ENCODE results near the gene CCDC122. TPM values are rescaled to one million over a fixed set of nuclear protein-coding genes. Genes with fewer than 3 reads are reported as not detected.

CCDC122 gene
- total RNA-seq, 1 donor from 2014 or later: 12.4 TPM

GRCh38 chr13:43805681-43806128 lies 73.8 kb downstream of the CCDC122 start:
- H3K9me3 Mint-ChIP-seq (ENCODE audit: unreplicated experiment): no peaks in the 10 kb centered on the region

GRCh38 chr13:43805071-43805468 lies 74.5 kb downstream of the CCDC122 start:
- Mint-ChIP-seq H3K27ac (ENCODE audit: unreplicated experiment) (peak overlapping the region; percentile 86), H3K27me3 (ENCODE audit: unreplicated experiment) (no peaks in the 10 kb centered on the region), H3K9me3 (ENCODE audit: unreplicated experiment) (no peaks in the 10 kb centered on the region), H3K4me1 (ENCODE audit: unreplicated experiment) (peaks cover 19% of the 10 kb centered on the region), H3K4me3 (ENCODE audit: unreplicated experiment) (peak overlapping the region; percentile 35), H3K36me3 (ENCODE audit: unreplicated experiment) (no peaks in the 10 kb centered on the region)
- TF ChIP-seq CTCF (IDR thresholded peaks at IDR 0.05): no peak
- no peak for DNase-seq (ENCODE audit: extremely low spot score, unreplicated experiment)

More at GRCh38 chr13:43805681-43806128, 73.8 kb downstream of the CCDC122 start:
- Mint-ChIP-seq H3K4me3 (ENCODE audit: unreplicated experiment) (no peak overlapping the region), H3K27ac (ENCODE audit: unreplicated experiment) (no peak overlapping the region), H3K4me1 (ENCODE audit: unreplicated experiment) (peaks cover 19% of the 10 kb centered on the region), H3K27me3 (ENCODE audit: unreplicated experiment) (no peaks in the 10 kb centered on the region), H3K36me3 (ENCODE audit: unreplicated experiment) (no peaks in the 10 kb centered on the region)
- TF ChIP-seq CTCF (IDR thresholded peaks at IDR 0.05): no peak
- DNase-seq (ENCODE audit: extremely low spot score, unreplicated experiment): no peak

- Mint-ChIP-seq H3K27ac (ENCODE audit: unreplicated experiment) (peak overlapping the region; percentile 86), H3K27me3 (ENCODE audit: unreplicated experiment) (no peaks in the 10 kb centered on the region), H3K36me3 (ENCODE audit: unreplicated experiment) (no peaks in the 10 kb centered on the region), H3K4me1 (ENCODE audit: unreplicated experiment) (peaks cover 19% of the 10 kb centered on the region), H3K4me3 (ENCODE audit: unreplicated experiment) (peak overlapping the region; percentile 35), H3K9me3 (ENCODE audit: unreplicated experiment) (no peaks in the 10 kb centered on the region)
- TF ChIP-seq CTCF (IDR thresholded peaks at IDR 0.05): peak; percentile 71
- DNase-seq (ENCODE audit: extremely low spot score, unreplicated experiment): no peak
Measured at GRCh38 chr13:43804461-43805070, 75.0 kb downstream of the CCDC122 start.

- Mint-ChIP-seq H3K36me3 (ENCODE audit: unreplicated experiment) (no peaks in the 10 kb centered on the region), H3K4me3 (ENCODE audit: unreplicated experiment) (no peak overlapping the region), H3K9me3 (ENCODE audit: unreplicated experiment) (no peaks in the 10 kb centered on the region), H3K27ac (ENCODE audit: unreplicated experiment) (no peak overlapping the region), H3K27me3 (ENCODE audit: unreplicated experiment) (no peaks in the 10 kb centered on the region), H3K4me1 (ENCODE audit: unreplicated experiment) (peaks cover 14% of the 10 kb centered on the region)
- no peak for DNase-seq (ENCODE audit: extremely low spot score, unreplicated experiment)
- no peak for TF ChIP-seq CTCF (IDR thresholded peaks at IDR 0.05)
Measured at GRCh38 chr13:43802511-43802910, 77.0 kb downstream of the CCDC122 start.

GRCh38 chr13:43800828-43801227 lies 78.7 kb downstream of the CCDC122 start:
- Mint-ChIP-seq H3K36me3 (ENCODE audit: unreplicated experiment) (no peaks in the 10 kb centered on the region), H3K27me3 (ENCODE audit: unreplicated experiment) (no peaks in the 10 kb centered on the region), H3K4me1 (ENCODE audit: unreplicated experiment) (peaks cover 13% of the 10 kb centered on the region), H3K4me3 (ENCODE audit: unreplicated experiment) (no peak overlapping the region), H3K27ac (ENCODE audit: unreplicated experiment) (no peak overlapping the region), H3K9me3 (ENCODE audit: unreplicated experiment) (no peaks in the 10 kb centered on the region)
- no peak for TF ChIP-seq CTCF (IDR thresholded peaks at IDR 0.05)
- no peak for DNase-seq (ENCODE audit: extremely low spot score, unreplicated experiment)

Data from osteocyte (in vitro differentiated cells).